ENCODE measurements around the gene PYGO2.

DNA sequence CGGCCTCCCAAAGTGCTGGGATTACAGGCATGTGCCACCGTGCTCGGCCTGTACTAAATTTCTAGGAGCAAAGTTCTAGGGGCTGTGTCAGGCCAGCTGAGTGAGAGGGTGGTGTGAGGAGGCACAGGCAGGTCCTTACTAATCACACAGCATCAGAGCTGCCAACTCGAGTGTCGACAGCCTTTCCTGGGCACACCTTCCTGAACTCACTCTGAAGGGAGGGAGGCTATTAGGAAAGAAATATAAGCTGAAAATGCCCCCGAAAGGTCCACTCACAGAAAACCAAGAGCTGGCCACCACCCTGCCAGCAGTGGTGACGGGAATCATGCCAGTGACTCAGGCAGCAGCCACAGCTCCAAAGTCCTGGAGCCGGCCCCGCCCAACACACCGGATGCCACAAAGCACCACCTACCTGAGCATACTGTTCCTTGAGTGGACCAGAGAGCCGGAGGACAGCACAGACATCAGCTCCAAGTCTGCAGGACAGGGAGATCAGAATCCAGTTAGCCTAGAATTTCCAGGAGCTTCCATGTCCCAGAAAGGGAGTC, 29.6 kb downstream of the PYGO2 start:
- TF ChIP-seq, protein P1, sequence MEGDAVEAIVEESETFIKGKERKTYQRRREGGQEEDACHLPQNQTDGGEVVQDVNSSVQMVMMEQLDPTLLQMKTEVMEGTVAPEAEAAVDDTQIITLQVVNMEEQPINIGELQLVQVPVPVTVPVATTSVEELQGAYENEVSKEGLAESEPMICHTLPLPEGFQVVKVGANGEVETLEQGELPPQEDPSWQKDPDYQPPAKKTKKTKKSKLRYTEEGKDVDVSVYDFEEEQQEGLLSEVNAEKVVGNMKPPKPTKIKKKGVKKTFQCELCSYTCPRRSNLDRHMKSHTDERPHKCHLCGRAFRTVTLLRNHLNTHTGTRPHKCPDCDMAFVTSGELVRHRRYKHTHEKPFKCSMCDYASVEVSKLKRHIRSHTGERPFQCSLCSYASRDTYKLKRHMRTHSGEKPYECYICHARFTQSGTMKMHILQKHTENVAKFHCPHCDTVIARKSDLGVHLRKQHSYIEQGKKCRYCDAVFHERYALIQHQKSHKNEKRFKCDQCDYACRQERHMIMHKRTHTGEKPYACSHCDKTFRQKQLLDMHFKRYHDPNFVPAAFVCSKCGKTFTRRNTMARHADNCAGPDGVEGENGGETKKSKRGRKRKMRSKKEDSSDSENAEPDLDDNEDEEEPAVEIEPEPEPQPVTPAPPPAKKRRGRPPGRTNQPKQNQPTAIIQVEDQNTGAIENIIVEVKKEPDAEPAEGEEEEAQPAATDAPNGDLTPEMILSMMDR (conservative IDR thresholded peaks at IDR 0.05), result no peak
- TF ChIP-seq EZH2 (IDR thresholded peaks at IDR 0.05; ENCODE audit: low read depth), result no peak

Measured in PC-9 (cell line).